ENCODE results near the gene CPLANE1.

GRCh38 chr5:37153661-37154060, 95.5 kb downstream of the CPLANE1 start:
- TF ChIP-seq CTCF (IDR thresholded peaks at IDR 0.05; ENCODE audit: low read length) (no peak), EZH2 (IDR thresholded peaks at IDR 0.05; ENCODE audit: borderline replicate concordance, low read length) (no peak)

Data from OCI-LY1 (cell line).